DOHH2 (cell line): ENCODE measurements around the gene HSBP1L1.

Experiments used
- H3F3A ChIP-seq: fragments of 200-600 bp; sonication (generic), shearing (Covaris generic); 2 replicates; pipeline ENCODE4 v1.6.0; 2016; ENCODE audit warnings: antibody characterized with exemption, mild to moderate bottlenecking; ENCODE audit not compliant: control insufficient read depth, insufficient read depth
- H3K27ac ChIP-seq: fragments of 200-600 bp; sonication (generic); 2 replicates; pipeline ENCODE4 v1.5.1; 2014; ENCODE audit warnings: low read depth, mild to moderate bottlenecking, low read length, moderate library complexity
- H3K27me3 ChIP-seq: fragments of 200-600 bp; sonication (generic); 2 replicates; pipeline ENCODE4 v1.6.1; 2014; ENCODE audit warnings: mild to moderate bottlenecking, low read length, mixed read lengths; ENCODE audit not compliant: control insufficient read depth
- H3K36me3 ChIP-seq: fragments of 200-600 bp; sonication (generic); 2 replicates; pipeline ENCODE4 v1.6.1; 2014; ENCODE audit warnings: mild to moderate bottlenecking, low read length, moderate library complexity, mixed read lengths; ENCODE audit not compliant: control insufficient read depth
- H3K4me1 ChIP-seq: fragments of 200-600 bp; sonication (generic); 2 replicates; pipeline ENCODE4 v1.6.1; 2014; ENCODE audit warnings: mild to moderate bottlenecking, low read length, mixed read lengths; ENCODE audit not compliant: control insufficient read depth
- H3K4me2 ChIP-seq: fragments of 200-600 bp; sonication (generic); 2 replicates; pipeline ENCODE4 v1.6.0; 2014; ENCODE audit warnings: mild to moderate bottlenecking, low read length, moderate library complexity
- H3K4me3 ChIP-seq: fragments of 200-600 bp; sonication (generic); 2 replicates; pipeline ENCODE4 v1.5.1; 2014; ENCODE audit warnings: mild to moderate bottlenecking, low read length, mixed read lengths
- H3K79me2 ChIP-seq: fragments of 200-600 bp; sonication (generic); 2 replicates; pipeline ENCODE4 v1.6.1; 2014; ENCODE audit warnings: mild to moderate bottlenecking, low read length, mixed read lengths; ENCODE audit not compliant: control insufficient read depth
- H3K9me2 ChIP-seq: fragments of 200-600 bp; sonication (generic); replicated peaks from 2 replicates; pipeline ENCODE4 v1.6.1; 2014; ENCODE audit warnings: mild to moderate bottlenecking, low read length, mixed read lengths; ENCODE audit not compliant: control insufficient read depth
- H3K9me3 ChIP-seq: fragments of 200-600 bp; sonication (generic); 2 replicates; pipeline ENCODE4 v1.6.1; 2014; ENCODE audit warnings: antibody characterized with exemption, low read length, mixed read lengths; ENCODE audit not compliant: control insufficient read depth, insufficient read depth
- H4K20me1 ChIP-seq: fragments of 200-600 bp; sonication (generic); 2 replicates; pipeline ENCODE4 v1.6.0; 2014; ENCODE audit warnings: low read depth, mild to moderate bottlenecking, antibody characterized with exemption, low read length, moderate library complexity; ENCODE audit not compliant: control insufficient read depth, insufficient read depth
- CTCF ChIP-seq: fragments of 200-600 bp; sonication (generic); IDR thresholded peaks from one replicate; pipeline ENCODE4 v1.5.1; 2014; ENCODE audit warnings: antibody characterized with exemption, mild to moderate bottlenecking, low read depth, low read length; ENCODE audit not compliant: poor library complexity, severe bottlenecking
- EZH2phosphoT487 ChIP-seq: fragments of 200-600 bp; sonication (generic); IDR thresholded peaks from 2 replicates; pipeline ENCODE4 v1.6.1; 2017; ENCODE audit warnings: borderline replicate concordance, mild to moderate bottlenecking, antibody characterized with exemption, low read length, moderate library complexity, mixed read lengths

Gene HSBP1L1

DNA sequence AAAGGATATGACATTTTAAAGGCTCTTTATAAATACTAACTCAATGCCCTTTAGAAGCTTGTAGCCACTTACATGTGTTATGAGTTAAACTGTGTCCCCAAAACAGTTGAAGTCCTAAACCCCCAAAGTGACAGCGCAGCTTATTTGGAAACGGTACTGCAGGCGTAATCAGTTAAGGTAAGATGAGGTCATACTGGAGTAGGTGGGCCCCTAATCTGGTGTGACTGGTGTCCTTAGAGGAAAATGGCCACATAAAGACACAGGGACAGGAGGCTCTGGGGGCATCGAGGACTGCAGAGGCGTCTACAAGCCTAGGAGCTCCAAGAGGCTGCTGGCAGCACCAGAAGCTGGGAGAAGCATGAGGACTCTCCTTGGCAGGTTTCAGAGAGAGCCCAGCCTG lies 15.4 kb downstream of the HSBP1L1 start:
- Histone ChIP-seq H3K27ac (no peak overlapping the region), H3K4me2 (no peak overlapping the region), H3K9me2 (no peaks in the 10 kb centered on the region), H4K20me1 (peaks cover 56% of the 10 kb centered on the region), H3K36me3 (peaks cover 84% of the 10 kb centered on the region), H3K79me2 (peaks cover 100% of the 10 kb centered on the region), H3K27me3 (no peaks in the 10 kb centered on the region), H3K4me3 (no peak overlapping the region), H3F3A (no peaks in the 10 kb centered on the region), H3K9me3 (no peaks in the 10 kb centered on the region), H3K4me1 (peaks cover 5% of the 10 kb centered on the region; the same call in 1 of the 2 replicates)
- no peak for TF ChIP-seq EZH2phosphoT487

DNA sequence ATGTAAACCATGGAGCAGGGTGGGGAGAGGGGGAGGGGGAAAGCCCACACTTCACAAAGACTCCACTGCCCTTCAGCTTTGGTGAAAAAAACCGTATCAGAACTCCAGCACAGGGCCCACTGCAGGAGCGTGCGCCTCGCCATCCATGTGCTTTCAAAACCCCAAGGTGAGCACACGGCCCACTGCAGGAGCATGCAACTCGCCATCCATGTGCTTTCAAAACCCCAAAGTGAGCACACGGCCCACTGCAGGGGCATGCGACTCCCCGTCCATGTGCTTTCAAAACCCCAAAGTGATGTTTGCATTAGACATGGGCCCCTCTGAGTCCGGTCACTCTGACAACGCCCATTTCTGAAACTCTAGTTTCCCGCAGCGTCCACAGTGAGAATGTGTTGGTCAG lies 16.1 kb downstream of the HSBP1L1 start:
- H3K9me2 ChIP-seq: no peaks in the 10 kb centered on the region
- peaks cover 84% of the 10 kb centered on the region for H3K36me3 ChIP-seq
- no peak overlapping the region for H3K4me2 ChIP-seq
- peaks cover 63% of the 10 kb centered on the region for H4K20me1 ChIP-seq
- no peaks in the 10 kb centered on the region for H3F3A ChIP-seq
- H3K4me1 ChIP-seq: peaks cover 10% of the 10 kb centered on the region; the same call in 1 of the 2 replicates
- H3K27me3 ChIP-seq: no peaks in the 10 kb centered on the region
- no peak overlapping the region for H3K4me3 ChIP-seq
- H3K27ac ChIP-seq: no peak overlapping the region
- H3K9me3 ChIP-seq: no peaks in the 10 kb centered on the region
- peaks cover 100% of the 10 kb centered on the region for H3K79me2 ChIP-seq
- TF ChIP-seq EZH2phosphoT487: no peak
- TF ChIP-seq CTCF: no peak

DNA sequence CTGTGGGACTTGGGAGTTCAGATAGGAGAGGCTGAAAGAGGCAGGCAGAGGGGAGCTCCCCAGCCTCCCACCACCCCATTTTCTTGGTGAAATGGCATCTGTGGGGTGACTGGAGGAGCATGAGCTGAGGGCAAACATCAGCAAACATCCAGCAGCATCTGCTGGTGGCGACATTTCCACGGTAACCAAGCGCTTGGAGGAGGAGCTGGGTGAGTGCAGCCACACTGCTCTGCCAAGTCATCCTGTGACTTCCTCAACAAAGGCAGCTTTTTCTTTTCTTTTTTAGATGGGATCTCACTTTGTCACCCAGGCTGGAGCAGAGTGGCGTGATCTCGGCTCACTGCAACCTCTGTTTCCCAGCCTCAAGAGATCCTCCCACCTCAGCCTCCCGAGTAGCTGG lies 18.3 kb downstream of the HSBP1L1 start:
- Histone ChIP-seq H3K4me1 (peaks cover 24% of the 10 kb centered on the region), H3K79me2 (peaks cover 100% of the 10 kb centered on the region), H3K9me3 (no peaks in the 10 kb centered on the region), H3K27me3 (no peaks in the 10 kb centered on the region), H3K9me2 (no peaks in the 10 kb centered on the region), H3K27ac (no peak overlapping the region), H3K36me3 (peaks cover 85% of the 10 kb centered on the region), H3K4me2 (no peak overlapping the region), H3F3A (no peaks in the 10 kb centered on the region), H4K20me1 (peaks cover 73% of the 10 kb centered on the region), H3K4me3 (no peak overlapping the region)
- TF ChIP-seq CTCF (no peak), EZH2phosphoT487 (no peak)

DNA sequence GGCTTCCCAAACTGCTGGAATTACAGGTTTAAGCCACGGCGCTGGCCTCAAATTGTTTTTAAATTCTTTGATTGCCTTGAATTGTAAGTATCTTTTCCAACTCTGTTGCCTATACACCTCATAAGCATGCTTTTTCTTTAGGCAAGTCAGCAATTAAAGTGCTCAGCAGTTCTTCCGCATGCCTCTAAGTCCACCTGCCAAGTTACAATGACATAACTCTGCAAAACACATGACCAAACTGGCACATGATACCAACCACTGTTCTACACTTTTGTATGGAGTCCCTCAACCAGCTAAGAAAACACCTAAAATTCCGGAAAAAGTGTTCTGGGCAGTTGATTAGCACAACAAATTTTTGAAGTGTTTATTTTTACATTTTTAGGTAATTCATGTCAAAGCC lies 18.8 kb downstream of the HSBP1L1 start:
- Histone ChIP-seq H3K4me1 (peaks cover 24% of the 10 kb centered on the region), H3K9me2 (no peaks in the 10 kb centered on the region), H3K9me3 (no peaks in the 10 kb centered on the region), H3F3A (no peaks in the 10 kb centered on the region), H3K79me2 (peaks cover 100% of the 10 kb centered on the region), H3K36me3 (peaks cover 83% of the 10 kb centered on the region), H4K20me1 (peaks cover 70% of the 10 kb centered on the region), H3K27me3 (no peaks in the 10 kb centered on the region), H3K4me3 (no peak overlapping the region), H3K4me2 (no peak overlapping the region), H3K27ac (no peak overlapping the region)
- TF ChIP-seq EZH2phosphoT487: no peak
